ENCODE results near the gene IPO4. TPM values are rescaled to one million over a fixed set of nuclear protein-coding genes. Genes with fewer than 3 reads are reported as not detected.

The IPO4 gene
- total and polyA plus RNA-seq, 2 experiments from 2014 or later = 19.0 to 19.5 TPM

GRCh38 chr14:24139272-24139934 lies 49.2 kb downstream of the IPO4 start:
- H3K27ac ChIP-seq = no peak overlapping the region
- peaks cover 7% of the 10 kb centered on the region for H3K4me1 ChIP-seq (ENCODE audit: insufficient read depth)
- peak overlapping the region; percentile 97 for H3K4me2 ChIP-seq
- H3K79me2 ChIP-seq = peaks cover 45% of the 10 kb centered on the region
- DNase-seq (ENCODE audit: low spot score) = no peak
- no peak overlapping the region for H2AFZ ChIP-seq
- H3K9me3 ChIP-seq (ENCODE audit: low read depth) = no peaks in the 10 kb centered on the region
- no peak for TF ChIP-seq EZH2 (IDR thresholded peaks at IDR 0.05; ENCODE audit: borderline replicate concordance)
- no peak for TF ChIP-seq EZH2phosphoT487 (IDR thresholded peaks at IDR 0.05; ENCODE audit: low read depth, severe bottlenecking, unreplicated experiment)
- TF ChIP-seq CTCF (IDR thresholded peaks at IDR 0.05; ENCODE audit: poor library complexity) = no peak
- no peaks in the 10 kb centered on the region for H3K9me2 ChIP-seq (replicated peaks; ENCODE audit: insufficient read depth)
- H3K27me3 ChIP-seq = no peaks in the 10 kb centered on the region
- peaks cover 3% of the 10 kb centered on the region for H4K20me1 ChIP-seq (ENCODE audit: insufficient read depth, poor library complexity, severe bottlenecking)
- no peaks in the 10 kb centered on the region for H3K36me3 ChIP-seq (replicated peaks; ENCODE audit: insufficient read depth, low read depth)
- H3K4me3 ChIP-seq = no peak overlapping the region
- WGBS (ENCODE audit: low lambda C conversion rate, missing lambda C conversion rate) = 93% methylated on average over 9 of the region's 9 CpGs

GRCh38 chr14:24138396-24139271 lies 50.0 kb downstream of the IPO4 start:
- H3K27ac ChIP-seq = no peak overlapping the region

GRCh38 chr14:24137529-24138395 lies 50.9 kb downstream of the IPO4 start:
- no peak overlapping the region for H2AFZ ChIP-seq
- no peaks in the 10 kb centered on the region for H3K27me3 ChIP-seq
- no peak for DNase-seq (ENCODE audit: low spot score)
- TF ChIP-seq CTCF (IDR thresholded peaks at IDR 0.05; ENCODE audit: poor library complexity) (no peak), EZH2 (IDR thresholded peaks at IDR 0.05; ENCODE audit: borderline replicate concordance) (no peak), EZH2phosphoT487 (IDR thresholded peaks at IDR 0.05; ENCODE audit: low read depth, severe bottlenecking, unreplicated experiment) (no peak)
- no peak overlapping the region for H3K4me2 ChIP-seq
- WGBS (ENCODE audit: low lambda C conversion rate, missing lambda C conversion rate) = 95% methylated on average over 8 of the region's 8 CpGs
- no peak overlapping the region for H3K4me3 ChIP-seq
- no peaks in the 10 kb centered on the region for H3K36me3 ChIP-seq (replicated peaks; ENCODE audit: insufficient read depth, low read depth)
- peaks cover 7% of the 10 kb centered on the region for H3K4me1 ChIP-seq (ENCODE audit: insufficient read depth)
- H3K27ac ChIP-seq = no peak overlapping the region
- no peaks in the 10 kb centered on the region for H3K9me3 ChIP-seq (ENCODE audit: low read depth)
- no peaks in the 10 kb centered on the region for H3K9me2 ChIP-seq (replicated peaks; ENCODE audit: insufficient read depth)
- H3K79me2 ChIP-seq = peaks cover 43% of the 10 kb centered on the region
- peaks cover 3% of the 10 kb centered on the region for H4K20me1 ChIP-seq (ENCODE audit: insufficient read depth, poor library complexity, severe bottlenecking)

More at GRCh38 chr14:24138396-24139271, 50.0 kb downstream of the IPO4 start:
- Histone ChIP-seq H3K27me3 (no peaks in the 10 kb centered on the region), H4K20me1 (ENCODE audit: insufficient read depth, poor library complexity, severe bottlenecking) (peaks cover 3% of the 10 kb centered on the region), H3K9me3 (ENCODE audit: low read depth) (no peaks in the 10 kb centered on the region), H3K9me2 (replicated peaks; ENCODE audit: insufficient read depth) (no peaks in the 10 kb centered on the region), H3K36me3 (replicated peaks; ENCODE audit: insufficient read depth, low read depth) (no peaks in the 10 kb centered on the region), H2AFZ (no peak overlapping the region), H3K79me2 (peaks cover 43% of the 10 kb centered on the region), H3K4me1 (ENCODE audit: insufficient read depth) (peaks cover 7% of the 10 kb centered on the region), H3K4me2 (no peak overlapping the region), H3K4me3 (no peak overlapping the region)
- 96% methylated on average over 13 of the region's 13 CpGs for WGBS (ENCODE audit: low lambda C conversion rate, missing lambda C conversion rate)
- no peak for TF ChIP-seq EZH2phosphoT487 (IDR thresholded peaks at IDR 0.05; ENCODE audit: low read depth, severe bottlenecking, unreplicated experiment)
- no peak for TF ChIP-seq EZH2 (IDR thresholded peaks at IDR 0.05; ENCODE audit: borderline replicate concordance)
- TF ChIP-seq CTCF (IDR thresholded peaks at IDR 0.05; ENCODE audit: poor library complexity) = no peak
- DNase-seq (ENCODE audit: low spot score) = no peak
